Activated CD4-positive, alpha-beta T cell treated with anti-CD3 and anti-CD28 coated beads, Interleukin-2, amount 50 U/mL, for 1 hour (primary cell): ENCODE results near the gene MELK.

Experiments
- DNase-seq: peaks from one replicate; pipeline ENCODE4 v3.0.0-alpha.2; 2020

The MELK gene

DNA sequence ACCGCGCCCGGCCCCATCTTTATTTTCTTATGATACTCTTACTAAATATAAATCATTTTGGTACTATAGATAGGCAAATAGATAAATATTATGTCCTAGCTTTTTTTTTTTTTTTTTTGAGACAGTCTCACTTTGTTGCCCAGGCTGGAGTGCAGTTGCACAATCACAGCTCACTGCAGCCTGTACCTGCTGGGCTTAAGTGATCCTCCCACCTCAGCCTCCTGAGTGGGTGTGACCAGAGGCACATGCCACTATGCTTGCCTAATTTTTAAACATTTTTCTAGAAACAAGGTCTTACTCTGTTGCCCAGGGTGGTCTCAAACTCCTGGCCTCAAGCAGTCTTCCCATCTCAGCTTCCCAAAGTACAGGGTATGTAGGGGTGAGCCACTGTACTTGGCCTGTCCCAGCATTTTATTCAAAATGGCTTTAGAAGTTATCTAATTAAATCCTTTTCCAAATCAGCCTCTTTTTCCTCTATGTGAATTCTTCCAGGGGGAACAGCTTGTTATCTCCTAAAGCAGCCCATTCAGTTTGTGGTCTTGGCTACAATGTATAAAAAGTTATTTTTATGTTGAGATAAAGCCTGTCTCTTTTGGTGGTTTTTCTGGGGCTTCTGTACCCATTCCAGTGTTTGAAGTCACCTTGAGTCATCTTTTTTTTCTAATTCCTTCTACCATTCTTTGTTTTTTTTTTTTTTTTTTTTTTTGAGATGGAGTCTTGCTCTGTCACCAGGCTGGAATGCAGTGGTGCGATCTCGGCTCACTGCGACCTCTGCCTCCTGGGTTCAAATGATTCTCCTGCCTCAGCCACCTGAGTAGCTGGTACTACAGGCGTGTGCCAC is 12.1 kb downstream of the MELK start:
- DNase-seq, result no peak

DNA sequence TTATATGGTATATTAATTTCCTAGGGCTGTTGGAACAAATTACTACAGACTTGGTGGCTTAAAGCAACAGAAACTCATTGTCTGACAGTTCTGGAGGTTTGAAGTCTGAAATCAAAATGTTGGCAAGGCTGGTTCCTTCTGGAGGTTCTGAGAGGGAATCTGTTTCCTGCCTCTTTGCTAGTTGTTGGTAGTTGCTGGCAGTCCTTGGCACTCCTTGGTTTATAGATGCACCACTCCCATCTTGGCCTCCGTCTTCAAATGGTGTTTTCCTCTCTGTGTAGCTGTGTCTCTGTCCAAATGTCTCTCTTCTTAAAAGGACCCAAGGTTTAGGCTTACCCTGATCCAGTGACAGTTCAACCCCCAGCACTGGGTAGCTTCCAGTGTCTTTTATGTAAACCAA is 17.5 kb downstream of the MELK start:
- no peak for DNase-seq

DNA sequence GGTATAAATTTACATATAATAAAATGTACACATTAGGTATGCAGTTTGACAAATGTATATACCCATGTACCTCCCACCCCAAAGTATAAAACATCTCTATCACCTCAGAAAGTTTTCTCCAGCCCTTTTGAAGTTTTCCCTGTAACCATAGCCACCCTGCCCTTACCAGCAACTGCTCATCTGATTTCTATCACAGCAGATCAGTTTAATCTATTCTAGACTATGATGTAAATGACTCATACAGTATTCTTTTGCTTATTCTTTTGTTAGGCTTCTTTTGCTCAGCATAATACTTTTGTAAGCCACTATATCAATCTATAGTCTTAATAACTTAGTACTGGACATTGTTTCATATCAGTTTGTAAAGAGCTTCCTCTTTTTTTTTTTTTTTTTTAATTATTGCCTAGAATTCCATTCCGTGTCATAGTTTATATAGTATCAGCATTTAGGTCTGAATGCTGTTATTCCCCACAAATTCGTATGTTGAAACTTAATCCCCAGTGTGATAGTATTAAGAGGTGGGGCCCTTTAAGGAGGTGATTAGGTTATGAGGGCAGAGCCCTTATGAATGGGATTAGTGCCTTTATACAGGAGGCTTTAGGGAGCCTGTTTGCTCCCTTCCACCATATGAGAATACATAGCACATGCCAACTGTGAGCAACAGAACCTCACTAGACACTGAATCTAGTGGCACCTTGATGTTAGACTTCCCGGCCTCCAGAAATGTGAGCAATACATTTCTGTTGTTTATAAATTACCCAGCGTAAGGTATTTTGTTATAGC is 20.3 kb downstream of the MELK start:
- no peak for DNase-seq

DNA sequence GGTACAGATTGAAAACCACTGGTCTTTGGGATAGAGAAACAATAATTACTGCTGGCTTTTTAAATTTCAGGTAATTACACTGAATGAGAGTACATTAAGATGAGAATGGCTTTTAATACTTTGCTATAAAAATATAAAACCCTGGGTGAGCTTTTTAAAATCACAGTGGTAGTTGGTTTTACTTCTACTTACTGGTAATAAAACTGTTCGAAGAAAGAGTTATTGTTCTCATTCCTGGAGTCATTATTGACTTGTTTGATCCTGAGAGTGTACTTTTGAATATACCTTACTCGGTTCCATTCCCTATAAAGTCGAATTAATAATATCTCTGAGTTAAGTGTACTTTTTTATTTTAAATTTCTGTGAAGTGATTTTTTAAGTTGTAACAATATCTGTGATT is 21.5 kb downstream of the MELK start:
- DNase-seq, result no peak

DNA sequence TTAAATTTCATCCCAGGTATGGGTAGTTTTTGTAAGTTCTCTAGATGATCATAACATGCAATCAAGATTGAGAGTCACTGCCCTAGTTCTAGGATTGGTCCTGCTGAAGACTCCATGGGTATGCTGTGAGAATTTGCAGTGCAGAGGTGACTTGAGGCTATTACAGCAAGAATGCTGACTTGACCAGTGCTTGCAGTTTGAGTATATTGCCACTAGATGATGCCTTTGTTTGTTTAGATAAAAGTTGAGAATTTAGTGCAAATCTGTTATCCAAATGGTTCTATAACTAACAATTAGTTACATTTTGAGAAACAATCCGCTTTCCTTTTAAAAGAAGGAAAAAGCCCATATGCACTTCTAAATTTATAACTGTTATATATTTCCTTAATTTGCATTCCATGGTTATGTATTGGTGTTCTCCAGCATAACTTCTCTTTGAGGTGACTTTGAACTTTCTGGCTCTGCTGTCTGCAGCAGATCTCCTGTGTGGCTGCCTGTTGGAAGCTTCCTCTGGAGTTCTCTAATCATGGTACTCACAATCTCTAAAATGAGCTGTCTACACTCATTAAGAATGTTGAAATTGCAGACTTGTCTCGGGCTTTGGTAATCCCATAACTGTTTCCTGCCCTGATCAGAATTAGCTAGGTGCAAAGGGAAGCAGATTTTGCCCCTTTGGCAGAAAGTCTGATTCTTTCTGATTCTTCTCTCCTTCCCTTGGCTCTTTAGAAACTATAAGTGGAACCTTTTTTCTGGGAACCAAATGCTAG is 24.9 kb downstream of the MELK start:
- no peak for DNase-seq

DNA sequence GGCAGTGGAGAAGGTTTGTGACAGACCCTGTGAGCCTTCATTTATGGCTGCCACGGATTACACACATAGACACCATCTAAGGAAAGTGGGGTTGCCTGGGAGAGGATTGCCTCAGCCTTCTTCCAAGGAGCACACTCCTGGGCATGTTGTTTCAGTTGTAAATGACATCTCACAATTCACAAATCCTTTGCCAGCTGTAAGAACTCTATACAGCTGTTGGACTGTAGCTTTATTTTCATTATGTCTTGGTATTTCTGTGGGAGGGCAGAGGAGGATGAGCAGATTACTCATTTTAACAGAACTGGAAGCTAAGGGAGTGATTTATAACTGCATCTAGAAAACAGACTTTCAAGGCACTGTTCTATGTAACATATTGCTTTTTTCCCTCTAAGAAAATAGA is 25.6 kb downstream of the MELK start:
- DNase-seq, result no peak

DNA sequence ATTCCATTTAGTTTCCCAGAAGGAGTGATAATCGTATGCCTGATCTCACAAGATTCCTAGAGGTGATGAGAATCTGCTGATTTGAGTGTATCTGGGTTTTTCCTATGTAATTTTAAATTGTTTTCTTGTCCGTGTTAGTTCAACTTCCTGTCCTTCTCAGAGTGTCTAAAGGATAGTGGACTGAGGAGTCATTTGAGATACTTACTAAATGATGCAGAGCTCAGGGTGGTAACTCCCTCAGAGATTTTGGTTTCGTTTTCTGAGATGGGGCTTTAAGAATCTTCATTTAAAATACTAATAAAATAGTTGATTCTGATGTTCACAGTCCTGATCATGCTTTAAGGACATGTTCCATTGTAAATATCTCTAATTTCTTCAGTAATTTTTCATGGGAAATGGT is 30.3 kb downstream of the MELK start:
- DNase-seq, result no peak

DNA sequence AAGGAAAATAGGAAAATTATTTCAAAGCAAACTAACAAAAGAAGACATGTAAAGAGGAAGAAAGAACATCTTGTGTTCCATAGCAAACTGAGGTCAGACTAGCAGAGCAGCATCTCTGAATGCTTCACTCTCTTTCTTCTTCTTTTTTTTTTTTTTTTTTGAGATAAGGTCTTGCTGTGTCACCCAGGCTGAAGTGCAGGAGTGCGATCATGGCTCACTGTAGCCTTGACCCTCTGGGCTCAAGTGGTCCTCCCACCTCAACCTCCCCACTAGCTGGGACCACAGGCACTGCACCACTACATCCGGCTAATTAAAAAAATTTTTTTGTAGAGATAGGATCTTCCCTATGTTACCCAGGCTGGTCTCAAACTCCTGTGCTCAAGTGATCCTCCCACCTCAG is 36.6 kb downstream of the MELK start:
- no peak for DNase-seq

DNA sequence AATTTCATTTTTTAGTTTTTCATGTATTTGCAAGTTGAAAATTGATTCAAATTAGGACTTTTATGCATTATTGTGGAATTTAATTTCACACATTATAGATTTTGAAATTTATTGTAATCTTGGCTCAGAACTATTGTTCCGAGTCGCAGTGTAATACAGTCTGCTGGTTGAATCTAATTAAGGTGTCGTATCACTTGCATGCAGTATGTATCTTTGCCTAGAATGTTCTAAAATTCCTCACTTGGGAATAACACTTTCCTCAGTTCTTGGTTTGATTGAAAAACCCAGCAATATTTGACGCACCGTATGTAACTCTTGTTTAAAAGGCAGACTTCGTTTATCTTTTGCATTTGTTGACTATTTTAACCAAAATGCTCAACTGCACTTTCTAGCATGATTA is 49.4 kb downstream of the MELK start:
- no peak for DNase-seq

DNA sequence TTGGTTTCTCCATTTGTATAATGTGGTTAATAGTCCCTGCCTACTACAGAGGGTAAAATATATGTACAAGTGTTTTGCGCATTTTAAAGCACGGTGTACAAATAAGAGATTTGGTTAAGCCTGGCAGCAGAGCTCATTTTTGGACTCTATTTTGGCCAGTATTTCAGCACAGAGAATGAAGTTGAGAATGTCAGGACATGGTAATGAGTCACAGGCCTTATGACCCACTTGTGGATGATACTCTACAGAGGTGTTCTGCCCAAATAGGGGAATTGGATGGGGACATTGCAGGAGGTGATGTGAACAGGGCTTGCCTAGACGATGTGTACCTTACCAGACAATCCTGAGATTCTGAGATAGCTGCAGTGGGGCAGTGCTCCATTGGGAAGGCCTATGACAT is 50.6 kb downstream of the MELK start:
- no peak for DNase-seq

DNA sequence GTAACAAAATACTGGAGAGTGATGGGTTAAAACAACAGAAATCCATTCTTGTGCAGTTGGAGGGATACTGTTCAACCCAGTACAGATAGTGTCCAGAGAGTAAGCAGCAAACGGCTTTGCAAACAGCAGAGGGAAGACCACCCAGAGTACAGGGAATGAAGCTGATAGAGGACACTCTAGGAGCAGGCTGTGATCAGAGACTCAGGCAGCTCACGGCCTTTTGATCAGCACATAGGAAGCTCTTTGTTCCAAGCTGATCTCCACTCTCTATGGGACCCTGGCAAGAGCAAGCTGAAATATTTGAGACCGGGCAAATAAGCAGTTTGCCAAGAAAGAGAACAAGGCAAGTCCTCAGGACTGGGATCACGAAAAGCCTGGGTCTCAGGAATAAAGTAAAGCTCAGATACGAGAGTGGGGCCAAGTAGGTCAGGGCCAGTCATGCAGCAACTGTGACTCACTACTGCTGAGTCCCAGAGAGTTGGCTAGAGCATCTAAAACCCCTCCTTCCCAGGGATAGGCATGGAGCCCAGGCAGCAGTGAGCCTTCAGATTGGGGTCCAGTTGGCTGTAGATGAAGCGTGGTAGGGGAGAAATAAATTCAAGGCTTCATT is 52.4 kb downstream of the MELK start:
- no peak for DNase-seq

DNA sequence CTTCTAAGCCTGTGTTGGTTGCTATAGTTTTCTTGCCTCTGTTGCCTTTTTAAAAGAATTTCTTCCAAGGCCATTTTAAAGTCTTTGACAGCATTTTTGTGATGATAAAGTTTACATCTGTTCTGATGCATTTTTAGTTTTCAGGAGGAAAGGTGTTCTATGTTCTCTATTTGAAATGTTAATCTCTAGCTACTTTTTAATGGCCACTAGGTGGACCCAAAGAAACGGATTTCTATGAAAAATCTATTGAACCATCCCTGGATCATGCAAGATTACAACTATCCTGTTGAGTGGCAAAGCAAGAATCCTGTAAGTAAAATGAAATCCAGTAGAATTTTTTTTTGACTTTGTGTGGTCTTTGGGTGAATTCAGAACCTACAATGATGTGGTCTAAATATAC is 60.2 kb downstream of the MELK start:
- DNase-seq, result no peak

DNA sequence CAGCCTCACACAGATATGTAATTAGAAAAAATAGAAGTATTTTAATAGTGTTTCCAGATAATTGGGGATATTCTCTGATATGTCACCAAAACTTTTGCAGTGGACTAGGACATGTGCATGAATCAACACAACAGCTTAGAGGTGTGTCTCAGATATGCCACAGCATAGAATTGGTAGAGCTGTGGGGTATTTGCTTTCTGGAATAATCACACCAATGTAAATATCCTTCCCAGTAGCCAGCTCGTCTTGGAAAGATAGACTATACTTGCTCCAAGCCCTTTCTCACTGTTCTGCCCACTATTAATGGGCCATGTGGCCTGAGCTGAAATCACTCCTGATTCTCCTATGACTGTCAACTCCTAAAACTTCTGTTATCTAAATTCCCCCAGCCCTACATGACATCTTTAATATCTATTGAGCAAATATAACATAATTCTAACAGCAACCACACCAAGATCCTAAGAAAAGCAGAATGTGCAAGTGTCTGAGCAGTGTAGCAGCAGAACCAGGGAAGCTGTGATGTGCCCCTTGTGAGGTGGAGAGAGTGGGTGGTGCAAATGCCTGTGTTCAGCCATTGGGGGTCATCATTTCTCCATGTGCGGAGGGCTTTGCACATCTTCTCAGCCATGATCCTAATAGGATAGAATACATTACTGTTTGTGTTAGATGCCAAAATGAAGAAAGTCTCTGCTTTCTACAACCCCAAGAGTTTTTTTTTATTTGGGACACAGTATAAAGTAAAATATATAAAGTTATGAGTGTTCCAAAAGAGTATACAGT is 65.0 kb downstream of the MELK start:
- no peak for DNase-seq

DNA sequence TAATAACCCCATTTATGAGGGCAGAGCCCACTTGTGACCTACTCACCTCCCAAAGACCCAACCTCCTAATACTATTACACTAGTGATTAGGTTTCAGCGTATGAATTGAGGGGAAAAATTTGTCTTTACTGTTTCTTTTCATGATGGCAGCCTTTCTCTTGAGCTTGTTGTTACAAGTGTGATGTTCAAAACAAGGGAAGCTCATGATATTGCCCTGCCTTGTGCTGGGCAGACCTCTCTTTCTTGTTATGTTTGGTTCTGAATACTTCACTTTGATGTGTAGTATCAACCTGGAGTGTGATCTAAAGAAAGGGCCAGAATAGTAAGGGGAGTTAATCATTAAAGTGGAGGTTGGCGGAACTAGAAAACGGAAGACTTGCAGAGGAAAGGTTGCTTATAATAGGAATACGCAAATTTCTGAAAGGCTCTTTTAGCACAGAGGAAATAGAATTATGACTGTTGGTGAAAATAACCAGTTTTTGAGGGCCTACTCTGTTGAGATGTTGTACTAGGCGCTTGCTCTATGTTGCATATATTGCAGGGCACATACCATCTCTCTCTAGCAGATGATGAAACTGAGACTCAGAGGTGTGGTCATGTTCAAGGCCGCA is 68.2 kb downstream of the MELK start:
- no peak for DNase-seq

DNA sequence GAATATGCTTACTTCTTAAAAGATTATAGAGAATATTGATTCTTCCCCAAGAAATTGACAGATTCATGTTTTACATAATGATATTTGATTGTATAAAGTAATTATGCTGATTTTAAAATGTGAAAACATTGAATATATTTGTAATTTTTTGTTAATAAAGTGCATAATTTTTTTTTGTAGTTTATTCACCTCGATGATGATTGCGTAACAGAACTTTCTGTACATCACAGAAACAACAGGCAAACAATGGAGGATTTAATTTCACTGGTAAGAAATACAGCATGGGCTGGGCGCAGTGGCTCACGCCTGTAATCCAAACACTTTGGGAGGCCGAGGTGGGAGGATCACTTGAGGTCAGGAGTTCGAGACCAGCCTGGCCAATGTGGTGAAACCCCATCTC is 70.1 kb downstream of the MELK start:
- no peak for DNase-seq

DNA sequence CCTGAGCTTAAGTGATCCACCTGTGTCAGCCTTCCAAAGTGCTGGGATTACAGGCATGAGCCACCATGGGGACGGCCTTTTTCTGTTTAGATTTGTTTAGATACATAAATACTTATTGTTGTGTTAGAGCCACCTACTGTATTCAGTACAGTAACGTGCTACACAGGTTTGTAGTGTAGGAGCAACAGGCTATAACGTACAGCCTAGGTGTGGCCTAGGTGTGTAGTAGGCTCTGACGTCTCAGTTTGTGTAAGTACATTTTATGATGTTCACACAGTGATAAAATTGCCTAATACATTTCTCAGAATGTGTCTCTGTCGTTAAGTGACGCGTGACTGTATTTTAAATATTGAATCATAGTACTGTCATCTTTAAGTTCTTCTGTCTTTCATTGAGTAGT is 84.1 kb downstream of the MELK start:
- DNase-seq, result no peak

DNA sequence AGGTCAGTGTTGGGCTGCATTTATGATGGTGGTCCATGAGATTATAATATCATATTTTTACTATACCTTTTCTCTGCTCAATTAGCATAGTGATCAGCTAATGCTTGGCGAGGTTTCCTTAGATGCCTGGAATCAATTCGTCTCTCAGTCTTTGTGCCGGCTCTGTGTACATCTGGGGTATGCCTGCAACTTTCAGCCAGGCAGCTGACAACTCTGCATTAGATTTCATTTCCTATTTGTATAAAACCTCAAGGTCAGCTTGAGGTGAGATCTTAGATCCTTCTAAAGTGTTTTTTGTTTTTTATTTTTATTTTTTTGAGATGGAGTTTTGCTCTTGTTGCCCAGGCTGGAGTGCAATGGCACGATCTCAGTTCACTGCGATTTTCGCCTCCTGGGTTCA is 86.8 kb downstream of the MELK start:
- no peak for DNase-seq

DNA sequence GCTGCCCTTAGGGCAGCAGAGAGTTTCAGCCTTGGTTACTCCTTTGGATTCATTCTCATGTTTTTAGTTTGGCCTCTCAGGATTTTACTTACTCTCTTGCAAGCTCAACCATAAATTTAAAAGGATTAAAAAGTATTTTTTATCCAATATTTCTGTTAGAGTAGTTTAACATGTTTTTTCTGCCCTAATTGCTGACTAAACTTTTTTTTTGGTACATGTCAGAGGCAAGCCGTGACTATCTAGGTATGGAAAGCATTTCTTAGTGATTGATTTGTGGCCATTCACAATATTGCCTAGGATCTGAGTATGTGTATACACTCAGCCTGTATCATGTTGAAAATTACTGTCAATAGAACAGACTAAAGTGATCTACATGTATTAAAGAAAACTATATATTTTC is 92.1 kb downstream of the MELK start:
- no peak for DNase-seq

DNA sequence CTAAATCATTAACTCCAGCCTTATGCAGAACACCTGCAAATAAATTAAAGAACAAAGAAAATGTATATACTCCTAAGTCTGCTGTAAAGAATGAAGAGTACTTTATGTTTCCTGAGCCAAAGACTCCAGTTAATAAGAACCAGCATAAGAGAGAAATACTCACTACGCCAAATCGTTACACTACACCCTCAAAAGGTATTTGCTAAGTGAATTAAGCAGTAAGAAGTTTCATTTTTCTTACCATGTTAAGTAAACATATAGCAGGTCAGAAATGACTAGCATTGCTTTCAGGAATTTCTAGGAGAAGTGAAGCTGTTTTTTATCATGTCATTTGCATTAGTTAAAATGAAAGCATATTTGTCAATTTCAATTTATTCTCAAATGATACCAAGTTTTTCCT is 92.7 kb downstream of the MELK start:
- no peak for DNase-seq

DNA sequence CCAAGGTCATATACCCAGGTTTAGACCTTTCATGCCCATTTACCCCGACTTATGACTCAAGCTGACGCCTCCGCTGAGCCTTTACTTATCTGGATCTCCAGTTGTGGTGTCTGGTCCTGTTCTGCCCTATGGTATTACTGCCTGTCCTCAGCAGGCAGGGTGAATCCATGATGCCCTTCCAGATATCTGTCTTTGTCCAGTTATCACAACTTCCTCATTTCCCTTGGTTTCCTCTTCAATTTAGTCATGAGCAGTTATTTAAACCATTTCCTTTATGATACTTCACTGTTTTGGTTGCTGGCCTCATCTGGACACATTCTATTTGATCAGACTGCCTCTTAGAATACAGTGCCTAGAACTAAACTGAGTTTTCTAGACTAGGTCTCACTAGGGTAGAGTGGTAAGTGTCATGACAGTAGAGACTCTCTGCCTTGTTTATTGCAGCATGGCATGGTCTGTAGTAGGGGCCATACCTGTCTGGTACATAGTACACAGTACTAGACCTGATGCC is 93.3 kb downstream of the MELK start:
- DNase-seq, result no peak

DNA sequence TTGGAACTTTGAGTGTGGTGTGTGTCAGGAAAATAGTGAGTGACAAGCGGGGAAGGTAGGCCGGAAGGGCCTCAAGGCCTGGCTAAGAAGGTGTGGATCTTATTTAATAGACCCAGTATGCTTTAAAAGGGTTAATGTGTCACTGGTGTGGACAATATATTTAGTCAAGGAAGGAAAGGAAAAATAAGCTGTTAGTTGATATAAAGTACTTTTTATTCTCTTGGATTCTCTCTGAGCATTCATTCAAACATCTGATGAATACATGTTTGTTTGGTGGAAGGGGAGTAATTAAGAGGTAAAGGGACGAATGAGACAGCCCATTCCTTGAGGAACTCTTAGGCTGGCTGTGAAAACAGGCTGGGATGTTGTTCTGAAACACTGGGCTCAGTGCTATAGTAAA is 98.9 kb downstream of the MELK start:
- DNase-seq, result no peak

DNA sequence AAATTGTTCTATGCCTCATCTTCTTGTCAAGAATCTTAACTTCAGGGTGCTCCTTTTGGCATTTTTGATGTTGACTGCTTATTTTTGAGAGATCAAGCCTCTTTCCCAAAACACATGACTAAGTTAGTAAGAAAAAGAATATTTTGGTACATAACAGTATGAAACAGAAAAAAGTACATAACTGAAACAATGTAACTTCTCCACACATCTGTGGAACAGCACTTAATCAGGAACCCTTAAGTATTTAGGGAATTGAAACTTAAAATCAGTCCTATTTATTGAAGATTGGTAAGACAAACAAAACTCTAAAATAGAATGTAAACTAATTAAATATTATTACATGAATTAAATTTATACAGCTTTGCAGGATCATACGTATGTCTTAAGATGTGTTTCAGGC is 103.4 kb downstream of the MELK start:
- DNase-seq, result no peak
